ENCODE measurements around the gene PLCB1. TPM values are rescaled to one million over a fixed set of nuclear protein-coding genes. Genes with fewer than 3 reads are reported as not detected.

The PLCB1 gene
- polyA plus RNA-seq, 1 donor (not counting 4 experiments of a cell fraction or from before 2014, with no cell fraction given), result 0.37 TPM

DNA sequence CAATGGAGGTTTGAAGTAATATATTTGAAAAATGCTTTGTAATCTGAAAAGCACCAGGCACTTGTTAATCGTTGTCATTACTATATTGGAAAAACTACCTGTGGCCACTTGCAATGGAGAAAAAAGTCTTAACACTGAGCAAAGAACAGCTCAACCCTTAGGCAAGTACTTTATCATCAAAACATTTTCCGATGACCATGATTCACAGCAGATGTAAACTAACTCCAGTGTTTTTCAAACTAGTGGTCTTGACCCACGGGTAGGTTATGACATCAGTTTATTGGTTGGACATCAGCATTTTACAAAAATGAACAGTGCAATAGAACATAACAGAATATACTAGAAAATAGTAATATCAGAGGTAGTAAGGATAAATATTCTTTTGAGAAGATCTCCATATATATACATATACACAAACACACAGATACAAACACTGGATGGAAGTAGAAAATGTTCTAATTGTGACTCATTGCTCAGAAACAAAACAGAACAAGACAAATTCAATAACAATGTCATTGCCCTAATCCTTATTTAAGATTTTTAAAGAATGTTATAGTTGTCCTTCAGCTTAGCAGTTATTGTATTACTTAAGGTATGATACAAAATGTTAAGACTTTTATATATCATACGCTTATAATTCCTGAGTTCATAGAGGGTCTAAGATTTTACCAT lies 123.0 kb downstream of the PLCB1 start:
- dilution Hi-C loops (cut with MboI; ENCODE audit: extremely low pct_ligation_motif_present, low sequenced_read_pairs), result no loop called here
- H3K9ac ChIP-seq (ENCODE audit: control insufficient read depth, extremely low read depth, insufficient read depth, low read length), result no peak overlapping the region
- no peak overlapping the region for H3K4me2 ChIP-seq (ENCODE audit: control insufficient read depth, extremely low read depth, insufficient read depth, low read depth, low read length)
- no peaks in the 10 kb centered on the region for H3K27me3 ChIP-seq (ENCODE audit: control insufficient read depth, extremely low read depth, insufficient read depth, low read length)
- no peaks in the 10 kb centered on the region for H4K20me1 ChIP-seq (ENCODE audit: control insufficient read depth, extremely low read depth, insufficient read depth, low read length)
- TF ChIP-seq, protein P1, sequence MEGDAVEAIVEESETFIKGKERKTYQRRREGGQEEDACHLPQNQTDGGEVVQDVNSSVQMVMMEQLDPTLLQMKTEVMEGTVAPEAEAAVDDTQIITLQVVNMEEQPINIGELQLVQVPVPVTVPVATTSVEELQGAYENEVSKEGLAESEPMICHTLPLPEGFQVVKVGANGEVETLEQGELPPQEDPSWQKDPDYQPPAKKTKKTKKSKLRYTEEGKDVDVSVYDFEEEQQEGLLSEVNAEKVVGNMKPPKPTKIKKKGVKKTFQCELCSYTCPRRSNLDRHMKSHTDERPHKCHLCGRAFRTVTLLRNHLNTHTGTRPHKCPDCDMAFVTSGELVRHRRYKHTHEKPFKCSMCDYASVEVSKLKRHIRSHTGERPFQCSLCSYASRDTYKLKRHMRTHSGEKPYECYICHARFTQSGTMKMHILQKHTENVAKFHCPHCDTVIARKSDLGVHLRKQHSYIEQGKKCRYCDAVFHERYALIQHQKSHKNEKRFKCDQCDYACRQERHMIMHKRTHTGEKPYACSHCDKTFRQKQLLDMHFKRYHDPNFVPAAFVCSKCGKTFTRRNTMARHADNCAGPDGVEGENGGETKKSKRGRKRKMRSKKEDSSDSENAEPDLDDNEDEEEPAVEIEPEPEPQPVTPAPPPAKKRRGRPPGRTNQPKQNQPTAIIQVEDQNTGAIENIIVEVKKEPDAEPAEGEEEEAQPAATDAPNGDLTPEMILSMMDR (optimal IDR thresholded peaks at IDR 0.05 in 1 of 3, IDR thresholded peaks at IDR 0.05 in 1 of 3, conservative IDR thresholded peaks at IDR 0.05 in 1 of 3; ENCODE audit: extremely low read depth in 1 of 3, insufficient read depth in 2 of 3, low read length in 3 of 3), result no peak
- no peak for TF ChIP-seq EZH2 (IDR thresholded peaks at IDR 0.05; ENCODE audit: low read length)
- no peak overlapping the region for H2AFZ ChIP-seq (ENCODE audit: control insufficient read depth, low read length)
- FAIRE-seq, result no peak
- no peaks in the 10 kb centered on the region for H3K4me1 ChIP-seq (ENCODE audit: control insufficient read depth, extremely low read depth, insufficient read depth, low read length)
- no peak overlapping the region for H3K27ac ChIP-seq (ENCODE audit: control insufficient read depth, insufficient read depth, low read length)
- DNase-seq (ENCODE audit: low read depth, low spot score), result no peak
- no peaks in the 10 kb centered on the region for H3K79me2 ChIP-seq (ENCODE audit: control insufficient read depth, insufficient read depth, low read length)
- no peaks in the 10 kb centered on the region for H3K36me3 ChIP-seq (ENCODE audit: control insufficient read depth in 2 of 2, extremely low read depth in 1 of 2, insufficient read depth in 2 of 2, low read length in 2 of 2)
- H3K9me1 ChIP-seq (ENCODE audit: control insufficient read depth, extremely low read depth, insufficient read depth, low read length), result no peaks in the 10 kb centered on the region
- no peaks in the 10 kb centered on the region for H3K9me3 ChIP-seq (ENCODE audit: control insufficient read depth, low read depth, low read length)
- H3K4me3 ChIP-seq (ENCODE audit: control insufficient read depth in 2 of 3, extremely low read depth in 1 of 3, insufficient read depth in 2 of 3, low read depth in 1 of 3, low read length in 3 of 3), result no peak overlapping the region

DNA sequence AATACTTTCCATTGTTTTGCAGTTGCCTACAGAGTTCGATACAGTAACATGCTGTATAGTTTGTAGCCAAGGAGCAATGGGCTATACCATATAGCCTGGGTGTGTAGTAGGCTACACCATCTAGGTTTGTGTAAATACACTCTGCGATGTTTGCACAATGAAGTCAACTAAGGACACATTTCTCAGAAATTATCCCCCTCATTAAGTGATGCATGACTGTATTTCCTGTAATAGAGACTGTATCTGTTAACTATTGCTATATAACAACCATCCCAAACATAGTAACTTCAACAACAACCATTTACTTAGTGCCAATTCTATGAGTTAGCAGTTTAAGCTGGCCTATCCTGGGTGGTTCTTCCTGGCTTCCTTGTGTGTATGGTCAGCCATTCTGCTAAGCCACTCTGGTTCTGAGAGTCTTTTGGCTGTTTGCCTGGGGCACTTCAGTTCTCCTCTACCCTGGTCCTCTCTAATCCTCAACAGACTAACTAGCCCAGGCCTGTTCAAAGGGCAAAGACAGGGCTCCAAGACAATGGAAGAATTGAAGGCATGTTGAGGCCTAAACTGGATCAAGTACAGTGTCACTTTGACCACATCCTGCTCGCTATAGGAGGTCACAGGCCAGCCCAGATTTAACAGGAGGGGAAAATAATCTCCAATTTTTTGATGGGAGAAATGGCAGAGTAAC lies 124.0 kb downstream of the PLCB1 start:
- FAIRE-seq (no peak), DNase-seq (ENCODE audit: low read depth, low spot score) (no peak)
- Histone ChIP-seq H3K36me3 (ENCODE audit: control insufficient read depth in 2 of 2, extremely low read depth in 1 of 2, insufficient read depth in 2 of 2, low read length in 2 of 2) (no peaks in the 10 kb centered on the region), H3K27me3 (ENCODE audit: control insufficient read depth, extremely low read depth, insufficient read depth, low read length) (no peaks in the 10 kb centered on the region), H3K27ac (ENCODE audit: control insufficient read depth, insufficient read depth, low read length) (no peak overlapping the region), H2AFZ (ENCODE audit: control insufficient read depth, low read length) (no peak overlapping the region), H3K79me2 (ENCODE audit: control insufficient read depth, insufficient read depth, low read length) (no peaks in the 10 kb centered on the region), H3K9ac (ENCODE audit: control insufficient read depth, extremely low read depth, insufficient read depth, low read length) (no peak overlapping the region), H4K20me1 (ENCODE audit: control insufficient read depth, extremely low read depth, insufficient read depth, low read length) (no peaks in the 10 kb centered on the region), H3K9me1 (ENCODE audit: control insufficient read depth, extremely low read depth, insufficient read depth, low read length) (no peaks in the 10 kb centered on the region), H3K9me3 (ENCODE audit: control insufficient read depth, low read depth, low read length) (no peaks in the 10 kb centered on the region), H3K4me3 (ENCODE audit: control insufficient read depth in 2 of 3, extremely low read depth in 1 of 3, insufficient read depth in 2 of 3, low read depth in 1 of 3, low read length in 3 of 3) (no peak overlapping the region), H3K4me2 (ENCODE audit: control insufficient read depth, extremely low read depth, insufficient read depth, low read depth, low read length) (no peak overlapping the region), H3K4me1 (ENCODE audit: control insufficient read depth, extremely low read depth, insufficient read depth, low read length) (no peaks in the 10 kb centered on the region)
- TF ChIP-seq, protein P1 (optimal IDR thresholded peaks at IDR 0.05 in 1 of 3, IDR thresholded peaks at IDR 0.05 in 1 of 3, conservative IDR thresholded peaks at IDR 0.05 in 1 of 3; ENCODE audit: extremely low read depth in 1 of 3, insufficient read depth in 2 of 3, low read length in 3 of 3), result no peak
- no peak for TF ChIP-seq EZH2 (IDR thresholded peaks at IDR 0.05; ENCODE audit: low read length)
- dilution Hi-C loops (cut with MboI; ENCODE audit: extremely low pct_ligation_motif_present, low sequenced_read_pairs), result no loop called here

Measured in keratinocyte (primary cell).